GM18907 (cell line): ENCODE data around the gene MINDY1.

Experiments
- ATAC-seq: cut with Tn5 transposase; IDR thresholded peaks from one replicate; pipeline ENCODE4 v1.9.1; 2021; ENCODE audit warnings: mild to moderate bottlenecking, moderate library complexity; ENCODE audit not compliant: unreplicated experiment

Gene MINDY1

DNA sequence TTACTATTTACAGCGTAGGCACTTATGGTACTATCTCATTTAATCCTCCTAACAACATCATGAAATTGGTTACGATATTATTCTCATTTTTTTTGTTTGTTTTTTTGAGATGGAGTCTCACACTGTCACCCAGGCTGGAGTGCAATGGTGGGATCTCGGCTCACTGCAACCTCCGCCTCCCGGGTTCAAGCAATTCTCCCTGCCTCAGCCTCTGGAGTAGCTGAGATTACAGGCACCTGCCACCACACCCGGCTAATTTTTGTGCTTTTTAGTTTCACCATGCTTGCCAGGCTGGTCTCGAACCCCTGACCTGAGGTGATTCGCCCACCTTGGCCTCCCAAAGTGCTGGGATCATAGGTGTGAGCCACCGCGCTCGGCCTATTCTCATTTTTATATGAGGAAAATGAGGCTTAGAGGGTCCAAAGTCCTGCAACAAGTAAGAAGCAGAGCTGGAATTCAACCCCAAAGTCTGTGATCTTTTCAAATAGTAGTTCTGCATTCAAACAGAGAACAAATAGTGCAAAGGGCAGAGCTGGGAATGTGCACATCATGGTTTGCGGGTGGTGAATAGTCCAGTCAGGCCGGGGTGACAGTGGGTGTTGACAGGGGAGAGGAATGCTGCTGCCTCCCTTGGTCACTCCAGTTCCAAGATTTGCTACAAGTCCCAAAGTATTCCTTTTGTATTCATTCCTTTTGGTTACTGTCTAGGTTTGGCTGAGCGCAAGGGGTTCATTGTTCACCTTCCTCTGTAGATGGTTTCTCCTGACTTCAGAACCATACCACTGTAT, 6.2 kb upstream of the MINDY1 start:
- ATAC-seq, result no peak

DNA sequence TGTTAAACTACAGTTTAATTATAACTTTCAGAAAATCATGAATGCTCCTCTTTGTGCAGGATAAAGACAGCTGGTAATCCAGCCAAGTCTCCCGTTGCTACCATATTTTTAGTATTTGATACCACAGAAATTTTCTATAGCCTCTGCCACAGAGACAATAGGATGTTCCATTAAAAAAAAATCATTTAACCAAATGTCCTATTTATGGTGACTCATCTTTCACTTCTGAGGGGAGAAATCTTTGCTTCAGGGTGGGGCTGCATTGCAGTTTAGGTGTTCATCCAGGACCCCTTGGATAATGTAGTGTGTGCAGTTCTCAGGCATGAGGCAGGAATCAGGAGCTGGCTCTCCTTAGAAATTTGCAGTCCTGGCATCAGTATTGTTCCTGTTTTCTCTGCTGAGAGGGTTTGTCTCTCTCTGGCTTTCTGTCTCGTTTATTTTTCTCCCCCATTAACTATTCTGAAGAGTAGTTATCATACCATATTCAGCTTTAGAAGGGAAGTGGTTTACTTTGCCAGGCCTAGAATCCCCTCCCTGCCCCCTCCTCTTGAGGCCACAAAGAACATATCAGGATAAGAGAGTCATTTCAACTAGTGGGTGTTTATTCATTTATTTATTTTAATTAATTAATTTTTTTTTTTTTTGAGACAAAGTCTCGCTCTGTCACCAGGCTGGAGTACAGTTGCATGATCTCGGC, 4.6 kb upstream of the MINDY1 start:
- no peak for ATAC-seq

GRCh38 chr1:151010346-151010726, 3.6 kb upstream of the MINDY1 start:
- ATAC-seq, result no peak

DNA sequence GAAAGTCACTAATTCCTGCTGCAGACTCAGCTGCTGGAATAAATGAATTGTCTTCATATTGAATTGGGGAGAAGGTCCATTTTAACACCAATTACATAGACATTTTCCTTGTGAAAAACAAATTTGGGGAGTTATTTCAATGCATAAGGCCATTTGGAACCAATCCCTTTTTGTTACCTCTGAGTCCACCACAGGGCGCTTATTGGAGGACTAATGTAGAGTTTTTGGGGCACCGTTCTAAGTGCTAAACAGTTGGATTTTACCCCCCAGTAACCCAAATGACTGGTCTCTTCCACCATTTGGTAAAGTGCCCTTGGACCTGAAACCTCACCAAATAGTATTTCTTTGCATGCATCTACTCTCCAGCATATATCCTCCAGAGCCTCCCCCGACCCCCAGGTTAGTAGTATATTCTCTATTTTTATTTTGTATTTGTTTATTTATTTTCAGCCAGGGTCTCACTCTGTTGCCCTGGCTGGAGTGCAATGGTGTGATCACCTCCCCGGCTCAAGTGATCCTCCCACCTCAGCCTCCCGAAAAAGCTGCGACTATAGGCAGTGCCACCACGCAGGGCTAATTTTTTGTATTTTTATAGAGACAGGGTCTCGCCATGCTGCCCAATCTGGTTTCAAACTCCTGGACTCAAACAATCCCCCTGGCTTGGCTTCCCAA, 3.1 kb upstream of the MINDY1 start:
- ATAC-seq, result no peak

- no peak for ATAC-seq
Measured at GRCh38 chr1:151009206-151009587, 2.5 kb upstream of the MINDY1 start.

GRCh38 chr1:151008244-151009205, 1.8 kb upstream of the MINDY1 start, which contains the start of gene PRUNE1:
Gene PRUNE1, plus strand, starts transcription at chr1:151008449. Its CDS starts 184 bp downstream, at chr1:151008633.
- ATAC-seq, result peak; percentile 63

DNA sequence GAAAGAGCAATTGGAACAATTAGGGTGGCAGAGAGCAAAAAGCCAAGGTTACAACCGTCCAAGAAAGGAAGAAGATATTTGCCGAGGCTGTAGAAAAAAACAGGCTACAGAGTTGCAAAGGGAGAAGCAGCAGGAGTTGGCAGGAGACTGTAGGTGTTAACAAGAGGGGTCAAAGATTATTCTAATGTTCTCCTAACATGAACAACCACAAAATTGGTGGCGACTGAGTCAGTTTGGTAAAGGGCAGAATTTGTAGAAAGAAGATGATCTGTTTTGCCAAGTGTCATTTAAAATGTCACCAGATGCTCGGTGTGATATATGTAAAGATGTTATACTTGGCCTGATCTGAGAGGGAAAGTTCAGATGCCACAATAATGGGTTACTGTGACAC, 1.1 kb upstream of the MINDY1 start:
- ATAC-seq, result no peak

GRCh38 chr1:151005729-151006319, 878 bp downstream of the MINDY1 start:
- ATAC-seq, result no peak

- ATAC-seq, result no peak
Measured at GRCh38 chr1:151003180-151003579, 3.5 kb downstream of the MINDY1 start.

GRCh38 chr1:151002611-151003010, 4.1 kb downstream of the MINDY1 start:
- no peak for ATAC-seq

DNA sequence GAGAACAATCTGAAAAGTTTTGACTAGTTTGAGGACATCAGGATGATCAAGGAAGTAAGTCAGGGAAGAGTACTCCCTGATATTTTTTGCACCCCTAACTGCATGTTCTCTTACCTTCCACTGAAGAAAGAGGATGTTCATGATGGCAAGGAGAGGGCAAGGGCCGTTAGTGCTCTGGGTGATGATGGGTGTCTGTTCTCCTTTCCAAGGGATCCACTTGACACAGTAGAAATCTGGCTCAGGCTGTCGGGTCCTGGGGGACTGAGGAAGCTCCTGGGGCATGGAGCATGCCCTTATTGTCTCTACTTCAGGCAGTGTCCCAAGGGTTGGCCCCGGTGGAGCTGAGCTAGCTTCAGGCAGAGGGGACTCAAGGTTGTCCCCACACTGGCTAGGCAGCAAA, 4.7 kb downstream of the MINDY1 start:
- no peak for ATAC-seq

GRCh38 chr1:151001602-151002001, 5.1 kb downstream of the MINDY1 start:
- no peak for ATAC-seq

- ATAC-seq, result no peak
Measured at GRCh38 chr1:151000408-151000807, 6.3 kb downstream of the MINDY1 start.

- no peak for ATAC-seq
Measured at GRCh38 chr1:150999926-151000325, 6.8 kb downstream of the MINDY1 start.

DNA sequence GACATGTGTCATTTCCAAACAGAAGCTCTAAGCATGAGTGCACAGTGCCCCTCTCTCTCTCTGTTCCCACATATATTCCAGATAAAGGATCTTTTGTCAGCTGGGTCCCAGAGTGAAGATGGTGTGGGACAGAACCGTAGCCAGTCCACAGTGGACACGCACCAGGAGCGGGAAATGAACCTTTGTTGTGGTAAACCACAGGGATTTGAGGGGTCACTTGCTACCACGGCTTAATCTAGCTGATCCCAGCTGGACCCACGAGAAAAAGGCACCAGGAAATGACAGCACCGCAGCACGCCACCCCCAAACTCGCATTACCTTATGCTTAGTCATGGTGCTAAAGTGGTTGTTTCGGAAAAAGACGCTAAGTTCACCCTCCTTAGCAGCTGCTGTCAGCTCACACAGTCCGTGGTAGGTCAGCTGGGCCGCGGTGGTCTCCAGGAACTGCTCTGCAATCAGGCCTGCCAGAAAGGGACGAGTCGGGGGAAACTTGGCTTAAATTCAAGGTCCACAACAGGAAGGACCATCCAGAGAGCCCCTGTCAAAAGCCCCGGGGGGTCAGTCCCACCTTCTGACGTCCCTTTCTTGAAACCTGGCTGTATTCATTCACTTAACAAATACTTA, 7.5 kb downstream of the MINDY1 start:
- ATAC-seq, result no peak

DNA sequence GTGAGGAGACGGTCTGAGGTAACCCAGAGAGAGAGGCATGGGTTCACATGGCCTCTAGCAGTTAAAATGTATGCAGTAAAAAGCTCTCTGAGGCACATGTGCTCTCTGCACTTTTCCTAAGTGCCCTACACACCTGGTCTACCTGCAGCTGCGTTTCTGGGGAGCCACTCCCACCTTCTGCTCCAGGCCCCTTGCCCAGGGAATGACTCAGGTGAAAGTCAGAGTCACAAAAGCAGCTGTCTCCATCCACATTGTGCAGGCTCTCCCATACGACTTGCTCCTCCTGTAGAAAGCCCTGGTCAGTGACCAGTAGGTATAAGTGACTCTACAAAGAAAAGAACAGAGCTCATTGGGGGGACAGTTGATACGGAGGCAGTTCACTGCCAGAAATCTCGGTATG, 8.8 kb downstream of the MINDY1 start:
- no peak for ATAC-seq

DNA sequence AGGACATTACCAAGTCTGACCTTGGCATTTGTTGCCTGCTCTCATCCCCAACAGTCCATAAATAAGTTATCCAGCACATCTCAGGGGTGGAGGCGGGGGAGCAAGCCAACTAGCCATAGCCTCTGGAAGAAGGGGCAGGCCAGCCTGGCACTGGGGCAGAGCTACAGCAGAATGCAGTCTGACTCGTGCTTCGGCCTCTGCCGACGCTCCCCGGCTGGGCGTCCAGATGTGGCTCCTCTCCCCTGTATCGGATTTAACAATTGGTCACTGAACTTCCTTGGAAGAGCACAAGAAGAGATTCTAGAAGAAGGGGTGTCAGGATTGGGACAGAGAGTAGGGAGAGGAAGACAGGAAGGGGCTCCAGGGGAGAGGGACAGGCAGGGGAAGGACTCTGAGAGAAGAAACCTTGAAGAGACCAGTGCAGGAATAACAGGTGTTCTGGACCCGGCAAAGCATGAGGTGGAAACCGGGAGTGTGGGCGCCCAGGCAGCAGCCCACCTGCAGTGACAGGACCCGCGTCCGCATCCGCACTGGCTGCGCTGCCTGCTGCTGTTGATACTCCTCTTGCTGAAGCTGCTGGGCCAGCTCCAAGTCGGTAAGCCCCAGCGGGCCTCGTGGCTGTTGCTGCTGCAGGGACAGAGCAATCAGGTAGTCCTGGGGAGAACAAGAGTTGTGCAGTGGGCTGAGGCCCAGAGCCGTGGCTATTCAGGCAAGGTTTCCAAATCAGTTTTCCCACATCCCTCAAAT, 9.4 kb downstream of the MINDY1 start:
- no peak for ATAC-seq

GRCh38 chr1:150995896-150996295, 10.8 kb downstream of the MINDY1 start:
- ATAC-seq, result no peak

GRCh38 chr1:150995460-150995859, 11.2 kb downstream of the MINDY1 start:
- no peak for ATAC-seq
